ENCODE measurements around the gene PNCK. TPM values are rescaled to one million over a fixed set of nuclear protein-coding genes. Genes with fewer than 3 reads are reported as not detected.
A peak's percentile ranks its signal among the peaks of the same experiment; 100 is the strongest.

The PNCK gene
- polyA plus RNA-seq, 3 donors, result 7.6 to 13.9 (median 8.4) TPM

GRCh38 chrX:153669174-153669890, 4.3 kb downstream of the PNCK start:
- DNase-seq (ENCODE audit: extremely low read depth in 1 of 11, low read depth in 9 of 11, low spot score in 4 of 11), result no peak

GRCh38 chrX:153668423-153669173, 5.0 kb downstream of the PNCK start:
- no peak for DNase-seq (ENCODE audit: extremely low read depth in 1 of 11, low read depth in 9 of 11, low spot score in 4 of 11)

DNA sequence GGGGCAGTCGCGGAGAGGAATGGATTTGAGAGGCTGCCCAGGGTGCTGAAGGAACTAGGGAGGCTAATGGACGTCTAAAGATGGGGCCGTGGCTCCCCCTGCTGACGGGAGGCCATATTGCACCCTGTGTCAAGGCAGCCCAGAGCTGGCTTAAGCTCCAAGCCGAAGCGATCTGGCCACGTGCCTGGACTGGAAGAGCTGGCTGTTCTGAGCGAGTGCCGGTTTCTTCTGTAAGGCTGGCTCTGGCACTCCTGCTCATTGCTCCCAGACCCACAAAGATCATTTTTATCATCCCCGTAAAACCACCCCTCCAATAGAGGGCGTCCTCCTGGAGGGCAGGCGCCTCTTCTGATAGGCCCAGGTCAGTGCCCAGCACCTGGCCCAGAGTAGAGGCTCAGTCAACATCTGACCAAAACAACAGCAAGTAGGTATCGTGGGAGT, 5.6 kb downstream of the PNCK start:
- DNase-seq (ENCODE audit: extremely low read depth in 1 of 11, low read depth in 9 of 11, low spot score in 4 of 11), result peak in 8 of 11 donors; percentile 59 to 78 (median 68)

DNA sequence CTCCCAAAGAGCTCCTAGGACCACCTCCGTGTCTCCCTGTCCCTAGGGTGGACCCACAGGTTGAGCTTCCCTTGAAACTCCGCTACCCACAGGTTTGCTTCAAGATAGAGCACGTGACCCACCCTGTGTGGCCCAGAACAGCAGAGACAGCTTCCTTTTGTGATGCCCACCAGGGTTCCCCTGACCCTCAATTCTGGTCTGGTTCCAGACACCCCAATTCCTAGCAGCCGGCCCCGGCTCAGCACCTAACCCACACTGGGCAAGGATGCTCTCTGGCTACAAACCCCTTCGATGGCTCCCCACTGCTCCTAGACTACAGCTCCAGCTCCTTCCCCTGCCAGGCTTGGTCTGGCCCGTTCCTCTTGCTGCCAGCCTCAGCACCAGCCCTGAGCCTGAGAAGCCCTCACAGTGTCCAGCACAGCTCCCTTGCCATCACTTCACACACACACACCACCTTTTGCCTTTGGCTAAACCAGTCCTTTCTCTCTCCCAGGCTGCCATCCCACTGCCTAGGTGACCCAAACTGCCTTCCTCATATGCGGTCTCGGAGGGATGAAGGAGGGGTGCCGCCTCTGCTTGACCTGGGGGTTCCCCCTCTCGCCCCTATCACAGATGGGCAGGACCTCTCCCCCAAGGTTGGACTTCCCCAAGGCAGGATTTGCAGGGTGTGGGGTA, 6.2 kb downstream of the PNCK start:
- no peak for DNase-seq (ENCODE audit: extremely low read depth in 1 of 11, low read depth in 9 of 11, low spot score in 4 of 11)

DNA sequence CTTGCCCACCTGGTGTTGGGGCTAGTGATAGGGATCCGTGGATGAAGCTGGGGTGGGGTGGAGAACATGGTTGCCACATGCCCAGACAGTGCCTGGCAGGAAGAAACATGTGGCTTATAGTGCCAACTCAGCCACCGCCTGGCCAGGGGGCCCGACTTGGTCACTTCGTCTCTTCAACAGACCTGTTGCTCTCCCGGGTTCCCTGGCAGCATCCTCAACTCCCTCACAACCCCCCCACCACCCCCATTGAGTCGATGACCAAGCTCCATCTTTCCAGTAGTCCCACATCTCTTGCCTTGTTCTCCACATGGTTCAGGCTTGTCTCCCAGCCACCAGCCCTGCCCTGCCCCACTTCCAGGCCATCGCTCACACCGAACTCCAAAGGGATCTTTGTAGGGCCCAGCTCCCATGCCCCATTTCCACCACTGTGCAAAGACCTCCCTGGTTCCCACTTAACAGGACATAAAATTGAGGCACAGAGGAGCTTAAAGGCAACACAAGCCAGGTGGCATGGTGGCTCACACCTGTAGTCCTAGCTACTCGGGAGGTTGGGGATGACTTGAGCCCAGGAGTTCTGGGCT, 7.8 kb downstream of the PNCK start:
- no peak for DNase-seq (ENCODE audit: extremely low read depth in 1 of 11, low read depth in 9 of 11, low spot score in 4 of 11)

DNA sequence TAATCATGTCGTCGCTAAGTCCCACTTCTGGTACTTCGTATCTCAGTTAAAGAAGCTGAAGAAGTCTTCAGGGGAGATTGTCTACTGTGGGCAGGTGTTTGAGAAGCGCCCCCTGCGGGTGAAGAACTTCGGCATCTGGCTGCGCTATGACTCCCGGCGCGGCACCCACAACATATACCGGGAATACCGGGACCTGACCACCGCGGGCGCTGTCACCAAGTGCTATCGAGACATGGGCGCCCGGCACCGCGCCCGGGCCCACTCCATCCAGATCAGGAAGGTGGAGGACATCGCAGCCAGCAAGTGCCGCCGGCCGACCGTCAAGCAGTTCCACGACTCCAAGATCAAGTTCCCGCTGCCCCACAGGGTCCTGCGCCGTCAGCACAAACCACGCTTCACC, 11.3 kb downstream of the PNCK start:
- no peak for DNase-seq (ENCODE audit: extremely low read depth in 1 of 11, low read depth in 9 of 11, low spot score in 4 of 11)

- DNase-seq (ENCODE audit: extremely low read depth in 1 of 11, low read depth in 9 of 11, low spot score in 4 of 11), result no peak
Observed at GRCh38 chrX:153659268-153659667, 14.3 kb downstream of the PNCK start.

- no peak for DNase-seq (ENCODE audit: extremely low read depth in 1 of 11, low read depth in 9 of 11, low spot score in 4 of 11)
Observed at GRCh38 chrX:153657161-153657560, 16.5 kb downstream of the PNCK start.

DNA sequence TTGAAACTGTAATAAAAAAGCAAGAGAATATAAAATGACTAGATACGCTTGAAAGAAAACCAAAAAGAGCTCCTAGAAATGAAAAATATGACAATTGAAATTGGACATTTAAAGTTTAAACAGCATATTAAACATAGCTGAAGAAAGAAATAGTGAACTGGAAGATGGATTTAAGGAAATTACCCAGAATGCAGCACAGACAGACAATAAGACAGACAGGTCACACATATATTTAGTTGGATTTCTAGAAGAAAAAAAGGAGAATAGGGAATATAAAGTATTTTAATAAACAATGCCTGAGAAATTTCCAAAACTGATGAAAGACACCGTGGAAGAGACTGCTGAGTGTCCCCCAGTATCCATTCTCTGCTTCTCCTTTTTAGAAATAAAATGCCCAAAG, 20.1 kb downstream of the PNCK start:
- DNase-seq (ENCODE audit: extremely low read depth in 1 of 11, low read depth in 9 of 11, low spot score in 4 of 11), result no peak

DNA sequence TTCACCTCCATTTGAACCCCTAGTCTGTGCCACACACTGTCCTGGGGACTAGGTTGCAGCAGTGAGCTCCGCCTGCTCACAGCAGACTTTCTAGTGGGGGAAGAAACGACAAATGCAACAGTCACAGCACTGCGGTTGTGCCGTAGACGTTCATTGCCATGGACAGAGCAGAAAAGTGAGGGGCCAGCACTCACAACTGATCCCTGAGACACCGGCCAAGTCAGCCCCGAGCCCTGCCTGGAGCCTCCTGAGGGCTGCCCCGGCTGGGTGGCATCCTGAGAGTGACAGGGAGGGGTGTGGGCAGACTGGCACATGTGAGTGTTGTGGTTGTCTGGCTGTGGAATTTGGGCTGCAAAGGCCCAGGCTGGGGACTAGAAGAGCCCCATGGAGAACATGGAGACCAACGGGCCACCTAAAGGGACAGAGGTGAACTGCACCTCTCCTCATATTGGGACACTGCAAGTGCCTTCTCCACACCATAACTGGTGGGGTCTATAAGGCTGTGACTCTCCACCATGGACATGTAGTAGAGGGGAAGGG, 22.0 kb downstream of the PNCK start:
- DNase-seq (ENCODE audit: extremely low read depth in 1 of 11, low read depth in 9 of 11, low spot score in 4 of 11), result no peak

- no peak for DNase-seq (ENCODE audit: extremely low read depth in 1 of 11, low read depth in 9 of 11, low spot score in 4 of 11)
Observed at GRCh38 chrX:153650959-153651358, 22.7 kb downstream of the PNCK start.

DNA sequence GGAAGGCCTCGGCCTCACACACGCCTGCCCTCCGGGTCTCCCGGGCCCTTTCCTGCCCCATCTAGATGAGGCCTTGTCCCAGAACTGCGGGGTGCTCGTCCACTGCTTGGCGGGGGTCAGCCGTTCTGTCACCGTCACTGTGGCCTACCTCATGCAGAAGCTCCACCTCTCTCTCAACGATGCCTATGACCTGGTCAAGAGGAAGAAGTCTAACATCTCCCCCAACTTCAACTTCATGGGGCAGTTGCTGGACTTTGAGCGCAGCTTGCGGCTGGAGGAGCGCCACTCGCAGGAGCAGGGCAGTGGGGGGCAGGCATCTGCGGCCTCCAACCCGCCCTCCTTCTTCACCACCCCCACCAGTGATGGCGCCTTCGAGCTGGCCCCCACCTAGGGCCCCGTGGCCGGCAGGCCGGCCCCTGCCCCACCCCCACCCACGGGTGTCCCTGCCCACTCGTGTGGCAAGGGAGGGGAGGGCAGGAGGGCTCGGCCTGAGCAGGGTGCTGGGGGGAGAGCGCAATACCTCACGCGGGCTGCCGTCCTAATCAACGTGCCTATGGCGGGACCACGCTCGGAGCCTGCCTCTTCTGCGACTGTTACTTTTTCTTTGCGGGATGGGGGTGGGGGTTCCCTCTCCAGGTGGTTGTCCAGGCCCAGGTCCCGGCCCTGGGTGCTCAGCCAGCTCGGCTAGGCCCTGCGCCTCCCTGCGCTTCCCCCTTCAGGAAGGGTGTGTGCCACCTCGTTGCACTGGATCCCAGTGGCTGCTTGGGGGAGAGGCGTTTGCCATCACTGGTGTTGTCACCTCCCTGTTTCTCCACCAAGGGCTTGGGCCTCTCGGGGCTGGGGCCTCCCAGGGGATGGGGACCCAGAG, 23.5 kb downstream of the PNCK start:
- DNase-seq (ENCODE audit: extremely low read depth in 1 of 11, low read depth in 9 of 11, low spot score in 4 of 11), result no peak

DNA sequence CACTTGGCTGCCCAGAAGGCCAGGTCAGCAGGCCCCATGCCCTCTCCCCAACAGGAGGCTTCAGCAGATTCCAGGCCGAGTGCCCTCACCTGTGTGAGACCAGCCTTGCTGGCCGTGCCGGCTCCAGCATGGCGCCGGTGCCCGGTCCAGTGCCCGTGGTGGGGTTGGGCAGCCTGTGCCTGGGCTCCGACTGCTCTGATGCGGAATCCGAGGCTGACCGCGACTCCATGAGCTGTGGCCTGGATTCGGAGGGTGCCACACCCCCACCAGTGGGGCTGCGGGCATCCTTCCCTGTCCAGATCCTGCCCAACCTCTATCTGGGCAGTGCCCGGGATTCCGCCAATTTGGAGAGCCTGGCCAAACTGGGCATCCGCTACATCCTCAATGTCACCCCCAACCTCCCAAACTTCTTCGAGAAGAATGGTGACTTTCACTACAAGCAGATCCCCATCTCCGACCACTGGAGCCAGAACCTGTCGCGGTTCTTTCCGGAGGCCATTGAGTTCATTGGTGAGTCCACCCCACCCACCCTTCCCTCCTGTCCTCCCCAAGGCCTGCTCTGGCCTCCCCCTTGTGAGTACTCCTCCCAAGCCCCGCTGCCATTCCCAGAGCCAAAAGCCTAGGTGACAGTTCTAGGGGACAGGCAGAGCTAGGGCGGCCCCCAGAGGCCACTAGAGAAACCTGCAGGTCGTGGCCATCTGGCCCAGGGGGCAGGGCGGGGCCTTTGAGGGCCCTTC, 24.3 kb downstream of the PNCK start:
- no peak for DNase-seq (ENCODE audit: extremely low read depth in 1 of 11, low read depth in 9 of 11, low spot score in 4 of 11)

- DNase-seq (ENCODE audit: extremely low read depth in 1 of 11, low read depth in 9 of 11, low spot score in 4 of 11), result no peak
Observed at GRCh38 chrX:153648358-153649177, 25.0 kb downstream of the PNCK start.

DNA sequence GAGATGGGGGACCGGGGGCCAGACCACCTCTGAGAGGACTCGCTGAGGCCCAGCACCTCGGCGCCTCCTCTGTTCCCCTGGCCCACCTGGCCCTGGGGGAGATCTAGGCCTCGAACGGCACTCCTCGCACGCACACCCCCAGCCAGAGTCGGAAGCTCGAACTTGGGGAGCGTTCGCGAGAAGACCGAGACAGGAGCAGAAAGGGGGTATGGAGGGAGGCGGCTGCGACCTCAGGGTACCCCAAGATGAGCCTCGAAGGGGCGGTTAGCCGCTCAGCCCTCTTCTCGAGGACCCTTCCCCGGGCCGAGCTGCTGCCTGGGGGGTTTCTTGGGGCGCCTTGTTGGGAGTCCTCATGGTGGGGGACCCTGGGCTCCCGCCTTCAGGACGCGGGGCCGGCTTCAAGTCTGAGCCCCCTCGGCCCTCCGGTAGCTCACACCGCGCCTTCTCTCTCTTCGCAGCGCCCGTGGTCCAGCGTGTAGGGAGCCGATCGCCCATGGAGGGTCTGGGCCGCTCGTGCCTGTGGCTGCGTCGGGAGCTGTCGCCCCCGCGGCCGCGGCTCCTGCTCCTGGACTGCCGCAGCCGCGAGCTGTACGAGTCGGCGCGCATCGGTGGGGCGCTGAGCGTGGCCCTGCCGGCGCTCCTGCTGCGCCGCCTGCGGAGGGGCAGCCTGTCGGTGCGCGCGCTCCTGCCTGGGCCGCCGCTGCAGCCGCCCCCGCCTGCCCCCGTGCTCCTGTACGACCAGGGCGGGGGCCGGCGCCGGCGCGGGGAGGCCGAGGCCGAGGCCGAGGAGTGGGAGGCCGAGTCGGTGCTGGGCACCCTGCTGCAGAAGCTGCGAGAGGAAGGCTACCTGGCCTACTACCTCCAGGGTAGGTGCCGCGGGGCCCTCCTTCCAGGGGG, 25.9 kb downstream of the PNCK start:
- no peak for DNase-seq (ENCODE audit: extremely low read depth in 1 of 11, low read depth in 9 of 11, low spot score in 4 of 11)

All from renal cortex interstitium (tissue), 11 donors.